GM21576 (cell line): ENCODE measurements around the gene GPRIN2.

Experiments
- ATAC-seq: cut with Tn5 transposase; IDR thresholded peaks from one replicate; pipeline ENCODE4 v1.9.1; 2021; ENCODE audit warnings: mild to moderate bottlenecking, moderate library complexity; ENCODE audit not compliant: unreplicated experiment

Gene GPRIN2

DNA sequence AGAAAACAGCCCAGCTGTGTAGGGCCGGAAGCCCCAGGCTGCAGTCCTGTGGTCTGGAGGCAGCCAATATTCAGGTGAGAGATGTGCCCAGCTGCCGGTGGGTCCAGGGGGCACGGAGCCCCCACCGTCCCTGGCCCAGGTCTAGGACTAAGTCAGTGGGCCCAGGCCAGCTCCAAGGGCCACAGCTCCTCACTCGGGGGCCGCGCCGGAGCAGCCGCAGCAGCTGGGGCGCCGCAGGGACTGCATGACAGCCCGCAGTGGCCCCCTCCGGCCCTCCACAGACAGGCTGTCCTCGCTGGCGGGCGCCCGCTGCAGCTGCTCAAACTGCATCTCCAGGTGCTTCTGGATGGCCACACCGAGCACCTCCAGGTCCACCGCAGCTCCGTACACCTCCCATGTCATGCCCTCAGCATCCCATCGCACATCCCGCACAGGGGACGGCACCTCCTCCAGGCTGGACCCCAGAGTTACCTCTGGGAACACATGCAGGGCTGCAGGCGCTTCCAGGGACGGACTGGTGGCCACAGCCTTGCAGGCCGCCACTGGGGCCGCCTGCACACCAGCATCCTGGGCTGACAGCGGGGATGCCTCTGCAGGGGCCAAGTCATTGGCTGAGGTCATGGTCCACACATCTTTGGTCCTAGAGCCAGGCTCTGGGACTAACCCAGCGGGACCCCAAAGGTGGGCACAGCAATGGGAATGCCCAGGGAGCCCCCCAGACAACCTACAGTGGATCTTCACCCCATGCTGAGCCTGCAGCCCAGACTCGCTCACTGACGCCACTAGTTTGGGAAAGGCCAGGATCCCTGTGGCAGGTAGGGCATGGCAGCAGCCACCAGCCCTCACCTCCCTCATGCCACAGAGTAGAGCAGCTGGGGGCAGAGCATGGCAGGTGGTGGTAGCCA lies 7.0 kb downstream of the GPRIN2 start:
- ATAC-seq, result no peak

DNA sequence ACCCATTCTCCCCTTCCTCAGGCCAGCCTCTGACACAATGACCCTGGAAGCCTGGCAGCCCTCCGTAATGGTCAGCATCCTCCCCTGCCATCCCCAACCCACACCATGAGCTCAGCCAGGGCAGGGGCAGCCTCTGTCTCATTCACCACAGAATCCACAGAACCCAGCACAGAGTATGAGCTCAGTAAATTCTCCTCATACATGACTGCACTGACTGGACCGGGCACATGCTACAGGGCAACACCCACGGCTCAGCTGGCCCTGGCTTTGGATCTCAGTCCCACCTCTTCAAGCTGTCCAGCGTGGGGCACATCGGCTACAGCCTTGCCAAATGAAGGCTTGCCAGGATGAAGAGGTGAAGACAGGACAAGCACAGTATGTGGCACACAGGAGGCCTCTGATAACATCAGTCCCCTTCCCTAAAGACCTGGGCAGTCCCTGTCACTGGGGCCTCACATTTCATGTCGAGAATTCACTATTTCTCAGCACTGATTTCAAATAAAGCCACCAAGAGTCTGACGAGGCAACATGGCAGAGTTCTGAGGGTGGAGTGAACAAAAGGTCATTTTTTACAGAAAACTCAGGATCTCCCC lies 7.9 kb downstream of the GPRIN2 start:
- no peak for ATAC-seq

DNA sequence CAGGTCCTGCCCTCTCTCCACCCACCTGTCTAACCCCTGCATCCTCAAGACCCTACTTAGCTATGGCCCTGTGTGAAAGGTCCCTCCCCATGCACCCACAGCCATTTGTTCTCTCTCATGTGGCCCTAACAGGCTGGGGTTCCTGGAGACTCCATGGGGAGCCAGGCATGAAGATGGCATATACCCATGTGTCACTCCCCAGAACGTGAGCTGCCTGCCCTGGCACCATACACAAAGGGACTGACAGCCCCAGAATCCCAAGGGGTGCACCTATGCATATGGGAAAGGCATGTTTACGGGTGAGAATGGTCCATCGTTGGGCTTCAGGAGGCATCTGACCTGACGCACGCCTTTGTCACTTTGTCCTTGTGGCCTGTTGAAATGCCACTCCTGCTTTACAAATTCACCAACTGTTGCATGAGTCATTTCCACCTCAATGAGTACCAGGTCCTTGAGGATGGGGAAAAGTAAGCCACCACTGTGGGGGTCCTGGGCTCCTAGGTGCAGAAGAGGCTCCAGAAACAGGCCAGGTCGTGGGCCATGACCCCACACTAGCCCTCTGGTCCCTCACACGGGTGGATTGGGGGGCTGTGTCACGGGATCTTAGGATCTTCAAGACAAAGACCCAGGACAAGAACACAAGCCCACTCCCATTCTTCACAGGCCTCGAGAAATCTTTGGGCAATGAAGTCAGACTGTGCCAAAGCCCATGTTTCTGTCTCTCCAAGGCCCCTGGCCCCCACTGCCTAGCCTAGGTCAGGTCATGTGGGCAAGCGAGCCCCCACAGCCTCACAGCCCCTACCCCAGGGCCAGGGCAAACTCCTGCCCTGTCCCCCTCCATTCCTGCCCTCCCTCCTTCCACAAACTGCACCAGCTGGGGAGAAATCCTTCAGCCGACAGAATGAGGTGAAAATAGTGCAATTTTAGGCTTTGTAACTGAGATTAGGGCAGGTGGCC lies 8.6 kb downstream of the GPRIN2 start:
- no peak for ATAC-seq

DNA sequence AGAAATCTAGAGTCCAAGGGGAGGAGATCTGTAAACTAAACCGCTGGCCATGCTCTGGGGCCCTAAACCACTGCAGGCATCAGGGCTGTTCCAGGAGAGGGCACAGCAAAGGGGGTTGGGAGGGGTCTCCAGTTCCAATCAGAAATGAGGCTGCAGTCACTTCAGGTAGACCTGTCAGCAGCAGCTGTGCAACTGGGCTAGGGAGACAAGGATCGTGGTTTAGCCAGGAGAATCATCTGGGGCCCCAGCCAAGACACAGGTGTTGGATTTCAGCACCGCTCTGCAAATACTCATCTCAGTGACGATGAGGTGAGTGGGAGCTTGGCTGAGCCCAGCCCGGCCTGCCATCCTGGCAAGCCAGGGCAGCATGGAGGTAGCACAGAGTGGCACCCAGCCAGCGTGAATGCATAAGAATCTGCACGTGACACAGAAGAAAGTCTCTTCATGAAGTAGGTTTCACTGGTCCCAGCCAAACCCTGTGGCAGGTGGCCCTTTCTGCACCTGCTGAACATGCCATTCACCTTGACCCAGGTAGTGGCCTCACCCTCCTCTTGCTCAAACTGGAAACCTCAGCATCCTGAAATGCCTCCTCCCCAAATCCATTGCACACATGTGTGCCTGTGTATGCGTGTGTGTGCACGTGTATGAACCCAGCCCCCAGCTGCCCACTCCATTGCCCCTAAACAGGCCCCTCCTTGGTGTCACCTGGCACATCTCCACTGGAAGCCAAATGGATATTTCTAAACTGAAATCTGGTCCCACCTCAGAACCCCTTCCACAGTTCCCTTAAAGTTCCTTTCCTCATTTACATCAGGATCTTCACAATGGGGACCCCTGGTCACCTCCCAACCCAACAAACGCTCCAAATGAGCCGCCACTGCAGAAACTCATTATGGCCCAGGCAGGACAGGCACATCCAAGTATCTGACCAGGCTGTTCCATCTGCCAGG lies 9.6 kb downstream of the GPRIN2 start:
- no peak for ATAC-seq

DNA sequence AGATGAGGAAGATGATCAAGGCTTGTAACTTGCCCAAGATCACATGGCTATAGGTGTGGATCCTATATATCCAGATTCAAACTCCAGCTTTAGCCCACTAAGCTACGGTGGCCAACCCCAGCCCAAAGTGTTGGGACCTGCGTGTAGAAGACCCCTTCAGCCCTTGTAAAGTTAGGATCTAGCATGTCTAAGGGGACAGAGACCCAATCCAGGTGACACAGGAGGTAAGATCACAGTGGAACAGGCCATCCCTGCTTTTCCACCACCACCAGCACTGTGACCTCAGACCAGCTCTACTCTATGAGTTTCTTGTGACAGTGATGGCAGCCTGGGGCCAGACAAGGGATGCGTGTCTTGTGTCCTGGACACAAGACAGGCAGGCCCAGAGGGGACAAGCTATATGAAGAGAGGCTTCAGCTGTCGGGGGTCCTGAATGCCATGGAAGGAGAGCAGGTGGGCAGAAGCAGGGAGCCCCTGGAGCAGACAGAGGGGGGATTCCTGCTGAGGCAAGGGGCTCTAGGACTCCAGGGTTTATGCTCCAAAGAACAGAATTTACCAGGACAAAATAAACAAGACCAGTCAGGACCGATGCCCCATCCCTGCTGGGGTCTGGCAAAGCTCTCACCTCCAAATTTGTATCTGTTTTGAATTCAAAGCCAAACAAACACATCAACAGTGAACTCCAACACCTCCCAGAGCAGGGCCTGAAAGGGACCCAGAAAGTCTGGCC lies 10.4 kb downstream of the GPRIN2 start:
- ATAC-seq, result no peak

DNA sequence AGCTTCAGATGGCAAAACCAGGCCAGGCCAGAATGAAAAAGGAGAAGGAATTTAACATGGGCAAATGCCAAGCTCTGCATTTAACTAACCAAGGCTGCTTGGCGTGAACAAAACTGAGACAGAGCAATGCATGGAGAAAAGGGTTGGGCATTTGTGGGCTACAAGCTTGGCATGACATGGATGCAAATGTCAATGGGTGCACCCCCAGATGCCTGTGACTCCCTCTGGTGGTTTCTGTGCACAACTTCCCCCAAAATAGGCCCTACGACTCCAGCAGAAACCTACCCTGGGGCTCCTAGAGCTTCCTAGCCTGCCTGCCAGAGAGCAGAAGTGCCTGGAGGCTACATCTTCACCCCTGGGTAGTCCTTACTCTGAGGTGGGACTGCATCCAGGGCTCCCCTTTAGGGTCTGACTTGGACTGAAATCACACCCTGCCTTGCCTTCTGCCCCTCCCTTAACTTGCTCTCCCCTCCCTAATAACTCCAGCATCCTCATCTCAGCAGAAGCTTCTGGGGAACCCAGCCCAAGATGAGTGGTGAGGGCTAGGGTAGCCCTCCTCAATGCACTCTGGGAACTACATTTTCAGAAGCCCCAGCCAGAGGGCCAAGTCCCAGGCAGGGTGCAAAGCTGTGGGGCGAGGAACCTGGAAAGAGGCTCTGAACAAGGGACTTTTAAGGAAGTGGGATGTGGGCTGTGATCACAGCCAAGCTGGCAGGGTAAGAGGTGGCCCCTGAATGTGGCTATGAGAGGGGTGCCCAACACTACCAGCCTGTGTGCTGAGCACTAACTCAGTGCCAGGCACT lies 11.3 kb downstream of the GPRIN2 start:
- ATAC-seq, result no peak

DNA sequence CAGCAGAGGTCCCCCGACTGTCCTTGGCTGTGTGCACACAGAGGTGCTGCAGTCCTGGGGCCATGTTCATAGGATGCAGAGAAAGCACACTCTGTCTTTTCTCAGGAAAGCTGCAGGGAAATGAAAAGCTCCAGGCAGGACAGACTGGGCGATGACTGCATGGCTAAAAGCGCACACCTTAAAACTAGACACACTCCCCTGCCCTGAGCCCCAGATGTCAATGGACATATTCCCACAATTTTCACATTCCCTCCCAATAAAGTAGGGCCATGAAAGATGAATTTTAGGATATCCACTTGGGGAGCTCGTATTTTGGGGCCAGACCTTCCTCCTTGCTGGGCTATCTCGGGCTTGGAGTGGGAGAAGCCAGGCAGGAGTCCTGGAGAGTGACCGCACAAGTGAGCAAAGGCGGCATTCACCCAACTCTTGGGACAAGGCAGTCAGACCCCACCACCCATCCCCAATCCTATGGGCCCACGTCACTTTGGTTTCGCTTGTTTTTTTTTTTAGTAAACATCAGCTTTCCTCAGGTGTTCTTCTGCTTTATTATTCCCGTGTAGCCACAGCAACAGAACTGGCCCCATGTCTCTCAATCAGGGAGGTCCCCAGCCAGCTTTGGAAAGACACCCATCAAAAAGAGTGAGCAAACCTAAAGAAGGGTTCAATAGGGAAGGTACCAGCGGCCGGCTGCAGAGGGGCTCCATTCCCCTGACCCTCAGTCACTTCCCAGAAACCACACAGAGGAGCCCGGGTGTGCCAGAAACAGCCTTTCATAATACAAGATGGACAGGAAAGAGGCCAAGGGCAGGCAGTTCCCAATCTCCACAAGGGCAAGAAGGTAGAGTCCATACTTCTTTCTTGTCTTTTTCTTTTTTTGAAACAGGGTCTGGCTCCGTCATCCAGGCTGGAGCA lies 12.7 kb downstream of the GPRIN2 start:
- no peak for ATAC-seq

DNA sequence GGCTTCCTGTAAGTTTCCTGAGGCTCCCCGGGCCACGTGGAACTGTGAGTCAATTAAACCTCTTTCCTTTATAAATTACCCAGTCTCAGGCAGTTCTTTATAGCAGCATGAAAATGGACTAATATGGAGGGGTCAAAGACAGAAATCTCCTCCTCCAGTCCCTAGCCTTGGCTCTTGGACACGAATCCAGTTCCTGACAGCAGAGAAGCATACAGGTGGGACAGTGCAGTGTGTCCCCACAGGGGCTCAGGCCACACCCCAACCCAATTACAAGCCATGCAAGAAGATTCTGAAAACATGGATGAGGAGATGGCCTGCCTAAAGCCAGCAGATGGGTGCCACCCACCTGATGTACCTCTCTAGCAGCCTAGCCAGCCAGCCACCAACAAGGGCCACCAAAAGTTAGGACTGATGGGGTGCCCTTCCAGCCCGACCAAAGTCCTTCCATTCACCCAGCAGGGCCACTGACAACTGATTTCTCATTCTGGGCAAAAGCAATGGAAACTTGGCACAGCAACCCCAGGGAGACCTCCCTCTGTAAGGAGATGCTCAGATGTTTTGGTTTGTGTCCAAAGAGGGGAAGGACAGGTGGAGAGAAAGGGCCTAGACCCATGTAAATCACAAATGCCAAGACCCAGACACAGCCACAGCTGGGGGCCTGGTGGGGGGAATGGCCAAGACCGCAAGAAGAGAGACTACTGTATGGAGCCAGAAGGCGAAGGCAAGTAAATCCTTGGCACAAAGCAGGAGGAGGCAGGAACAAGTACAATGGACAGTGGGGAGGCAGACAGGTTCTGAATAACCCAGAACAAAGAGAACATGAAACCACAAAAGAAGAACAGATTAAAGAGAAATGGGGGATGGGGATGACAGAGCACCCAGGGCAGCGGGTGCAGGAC lies 13.6 kb downstream of the GPRIN2 start:
- ATAC-seq, result no peak

DNA sequence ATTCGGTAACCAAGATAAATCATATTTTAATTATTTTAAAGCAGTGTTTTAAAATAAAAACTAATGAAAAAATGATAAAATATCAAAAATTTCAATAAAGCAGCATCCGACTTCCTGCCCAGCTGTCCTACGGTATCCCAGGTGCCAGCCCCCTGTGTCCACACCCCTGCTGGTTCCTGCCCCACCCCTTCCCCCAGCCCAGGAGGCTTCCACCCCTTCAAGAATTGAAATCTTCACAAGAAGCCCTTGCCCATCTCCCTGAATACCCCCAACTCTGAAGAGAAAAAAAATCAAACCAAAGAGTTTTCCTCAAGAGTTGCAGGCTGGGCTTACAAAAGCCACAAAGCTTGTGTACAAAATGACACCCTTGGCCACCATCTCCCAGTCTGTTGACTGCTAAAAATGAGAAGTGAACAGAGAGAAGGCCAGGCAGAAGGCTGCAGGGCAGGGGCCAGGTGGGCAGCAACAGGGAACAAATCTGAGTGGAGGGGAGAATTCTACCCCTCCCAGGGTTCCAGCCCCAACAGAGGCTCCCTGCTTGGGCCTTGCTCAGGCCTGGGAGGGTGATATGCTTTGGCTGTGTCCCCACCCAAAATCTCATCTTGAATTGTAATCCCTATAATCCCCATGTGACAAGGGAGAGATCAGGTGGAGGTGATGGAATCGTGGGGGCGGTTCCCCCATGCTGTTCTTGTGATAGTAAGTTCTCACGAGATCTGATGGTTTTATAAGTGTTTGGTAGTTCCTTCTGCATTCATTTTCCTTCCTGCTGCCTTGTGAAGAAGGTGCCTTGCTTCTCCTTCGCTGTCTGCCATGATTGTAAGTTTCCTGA lies 14.5 kb downstream of the GPRIN2 start:
- no peak for ATAC-seq

DNA sequence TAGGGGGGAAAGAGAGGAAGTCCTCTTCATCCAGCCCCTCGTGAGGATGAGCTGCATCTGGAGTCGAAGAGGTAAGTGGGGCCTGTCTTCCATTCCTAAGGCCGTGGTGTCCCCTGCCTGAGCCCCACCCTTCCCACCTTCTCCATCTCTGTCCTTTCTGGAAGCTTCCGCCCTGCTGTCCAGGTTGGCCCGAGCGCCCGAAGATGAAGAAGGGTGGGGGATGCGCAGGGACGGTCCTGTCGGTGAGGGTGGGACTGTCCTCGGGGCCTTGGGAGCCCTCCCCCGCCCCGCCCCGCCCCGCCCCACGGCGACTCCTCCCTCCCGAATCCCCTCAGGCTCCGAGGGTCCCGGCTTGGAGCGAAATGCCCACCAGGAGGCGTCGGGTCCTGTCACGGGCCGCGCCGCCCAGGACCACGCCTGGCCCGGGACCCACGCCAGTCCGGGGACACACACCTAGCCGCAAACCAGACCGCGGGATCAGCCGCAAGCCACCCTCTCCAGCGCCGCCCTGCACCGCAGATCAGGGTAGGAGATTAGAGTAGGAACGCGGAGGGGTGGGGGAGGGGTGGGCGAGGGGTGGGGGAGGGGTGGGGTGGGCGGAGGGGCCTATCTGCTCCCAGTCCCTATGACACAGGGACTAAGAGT lies 15.3 kb downstream of the GPRIN2 start:
- no peak for ATAC-seq

DNA sequence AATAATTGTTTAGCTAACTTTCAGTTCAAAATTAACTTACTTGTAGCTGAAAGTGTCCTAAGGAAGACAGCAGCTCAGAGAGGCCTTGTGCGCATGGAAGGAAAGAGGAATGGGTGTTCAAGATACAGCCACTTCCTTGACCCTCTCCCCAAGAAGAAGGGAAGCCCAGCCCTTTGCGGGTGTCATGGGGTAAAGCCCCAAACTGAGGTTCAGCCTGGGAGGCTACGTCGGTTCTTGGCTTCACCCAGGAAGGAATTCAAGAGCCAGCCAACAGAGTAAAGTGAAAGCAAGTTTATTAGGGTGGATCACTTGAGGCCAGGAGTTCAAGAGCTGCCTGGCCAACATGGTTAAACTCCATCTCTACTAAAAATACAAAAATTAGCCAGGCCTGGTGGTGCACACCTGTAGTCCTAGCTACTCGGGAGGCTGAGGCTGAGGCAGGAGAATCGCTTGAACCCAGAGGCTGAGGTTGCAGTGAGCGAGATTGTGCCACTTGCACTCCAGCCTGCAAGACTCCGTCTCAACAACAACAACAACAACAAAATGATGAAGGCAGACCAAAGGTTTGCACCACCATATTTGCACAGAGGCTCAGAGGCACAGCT lies 15.9 kb downstream of the GPRIN2 start:
- ATAC-seq, result no peak

DNA sequence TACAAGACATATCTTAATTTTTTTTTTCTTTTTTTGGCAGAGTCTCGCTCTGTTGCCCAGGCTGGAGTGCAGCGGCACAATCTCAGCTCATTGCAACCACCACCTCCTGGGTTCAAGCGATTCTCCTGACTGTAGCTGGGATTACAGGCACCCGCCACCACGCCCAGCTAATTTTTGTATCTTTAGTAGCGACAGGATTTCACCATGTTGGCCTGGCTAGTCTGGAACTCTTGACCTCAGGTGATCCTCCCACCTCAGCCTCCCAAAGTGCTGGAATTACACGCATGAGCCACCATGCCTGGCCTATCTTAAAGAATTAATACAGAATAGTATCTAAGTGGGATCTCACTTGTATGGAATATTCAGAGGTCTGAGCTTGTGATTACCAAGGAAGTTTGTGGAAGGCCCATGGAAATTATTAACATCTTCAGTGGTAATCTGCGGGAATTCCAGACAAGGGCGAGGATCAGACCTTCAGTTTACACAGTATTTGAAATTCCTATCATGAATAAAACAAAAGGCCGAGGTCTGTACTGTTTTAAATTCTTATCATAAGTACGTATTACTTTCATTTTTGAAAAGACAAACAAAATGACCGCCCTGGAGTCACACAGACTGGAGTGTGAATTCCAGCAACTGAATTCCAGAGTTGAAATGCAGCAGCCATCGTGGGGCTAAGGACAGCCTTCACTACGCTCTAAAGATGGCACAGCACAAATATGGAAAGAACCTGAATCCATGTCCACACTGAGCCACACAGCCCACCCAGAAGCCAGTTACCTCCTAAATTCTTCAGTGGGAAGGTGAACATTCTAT lies 16.7 kb downstream of the GPRIN2 start:
- no peak for ATAC-seq

DNA sequence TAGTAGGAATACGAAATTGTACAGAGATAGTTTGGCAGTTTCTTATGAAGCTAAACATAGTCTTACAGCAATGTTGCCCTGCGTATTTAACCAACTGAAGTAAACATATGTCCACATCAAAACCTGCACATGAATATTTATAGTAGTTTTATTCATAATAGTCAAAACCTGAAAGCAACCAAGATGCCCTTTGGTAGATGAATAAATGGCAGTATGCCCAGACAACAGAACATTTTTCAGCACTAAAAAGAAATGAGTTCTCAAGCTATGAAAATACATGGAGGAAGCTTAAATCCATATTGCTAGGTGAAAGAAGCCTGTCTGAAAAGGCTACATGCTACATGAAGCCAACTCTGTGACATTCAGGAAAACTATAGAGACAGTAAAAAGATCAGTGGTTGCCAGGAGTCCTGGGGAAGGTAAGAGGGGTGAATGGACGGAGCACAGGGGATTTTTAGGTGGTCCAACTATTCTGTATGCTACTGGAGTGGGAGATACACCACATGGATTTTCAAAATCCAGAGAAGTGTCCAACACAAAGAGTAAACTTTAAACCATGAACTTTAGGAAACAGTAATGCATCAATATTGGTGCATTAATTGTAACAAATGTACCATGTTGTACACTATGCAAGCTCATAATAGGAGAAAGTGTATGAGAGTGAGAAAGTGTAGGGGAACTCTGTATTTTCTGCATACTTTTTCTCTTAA lies 17.6 kb downstream of the GPRIN2 start:
- ATAC-seq, result no peak
